GM23338 (cell line): ENCODE data around the gene LTA4H. TPM values are rescaled to one million over a fixed set of nuclear protein-coding genes. Genes with fewer than 3 reads are reported as not detected.

Experiments used
- ATAC-seq: fragments of 200-7000 bp; cut with Tn5 transposase; 3 replicates; pipeline ENCODE4 v1.9.1; 2020
- DNase-seq: peaks from one replicate; pipeline ENCODE4 v3.0.0-alpha.2; 2015; ENCODE audit warnings: low spot score
- H2AFZ ChIP-seq: fragments of 200-600 bp; sonication (generic); 2 replicates; pipeline ENCODE4 v1.8.0; 2016; ENCODE audit warnings: antibody characterized with exemption, mild to moderate bottlenecking, moderate library complexity
- H3F3A ChIP-seq: fragments of 200-600 bp; sonication (generic); replicated peaks from 2 replicates; pipeline ENCODE4 v1.8.0; 2017; ENCODE audit warnings: antibody characterized with exemption, mixed run types, low read depth
- H3K27ac ChIP-seq: fragments of 200-600 bp; sonication (generic); 2 replicates; pipeline ENCODE4 v1.6.1; 2016; ENCODE audit warnings: low read depth
- H3K27me3 ChIP-seq: fragments of 200-600 bp; sonication (generic); 2 replicates; pipeline ENCODE4 v1.8.0; 2016; ENCODE audit warnings: mild to moderate bottlenecking, mixed run types, moderate library complexity; ENCODE audit not compliant: insufficient read depth
- H3K36me3 ChIP-seq: fragments of 200-600 bp; sonication (generic); 2 replicates; pipeline ENCODE4 v1.8.0; 2016; ENCODE audit warnings: mild to moderate bottlenecking; ENCODE audit not compliant: insufficient read depth
- H3K4me1 ChIP-seq: fragments of 200-600 bp; sonication (generic); 2 replicates; pipeline ENCODE4 v1.8.0; 2016; ENCODE audit warnings: mild to moderate bottlenecking, moderate library complexity; ENCODE audit not compliant: insufficient read depth
- H3K4me2 ChIP-seq: fragments of 200-600 bp; sonication (generic); 2 replicates; pipeline ENCODE4 v1.7.1; 2017; ENCODE audit warnings: mixed run types
- H3K4me3 ChIP-seq: fragments of 200-600 bp; sonication (generic); 2 replicates; pipeline ENCODE4 v1.6.1; 2016; ENCODE audit warnings: mixed run types
- H3K79me2 ChIP-seq: fragments of 200-600 bp; sonication (generic); replicated peaks from 2 replicates; pipeline ENCODE4 v1.8.0; 2017; ENCODE audit warnings: mild to moderate bottlenecking; ENCODE audit not compliant: insufficient read depth
- H3K9me2 ChIP-seq: fragments of 200-600 bp; sonication (generic); 2 replicates; pipeline ENCODE4 v1.8.0; 2017; ENCODE audit not compliant: insufficient read depth
- H4K20me1 ChIP-seq: fragments of 200-600 bp; sonication (generic); replicated peaks from 2 replicates; pipeline ENCODE4 v1.8.0; 2017; ENCODE audit warnings: mild to moderate bottlenecking; ENCODE audit not compliant: insufficient read depth
- H3K27ac Mint-ChIP-seq: 2 replicates; pipeline ENCODE4 v1.8.0; 2020; ENCODE audit warnings: inconsistent platforms, mild to moderate bottlenecking, moderate library complexity, mixed read lengths
- H3K27me3 Mint-ChIP-seq: 3 replicates; pipeline ENCODE4 v1.8.0; 2022; ENCODE audit warnings: low read depth, mild to moderate bottlenecking, moderate library complexity, mixed read lengths, inconsistent platforms; ENCODE audit not compliant: insufficient read depth, poor library complexity
- H3K36me3 Mint-ChIP-seq: 3 replicates; pipeline ENCODE4 v1.8.0; 2021; ENCODE audit warnings: low read depth, mild to moderate bottlenecking, inconsistent platforms, moderate library complexity, mixed read lengths
- H3K4me1 Mint-ChIP-seq: 3 replicates; pipeline ENCODE4 v1.8.0; 2020; ENCODE audit warnings: mild to moderate bottlenecking, inconsistent platforms, mixed read lengths
- H3K4me3 Mint-ChIP-seq: 3 replicates; pipeline ENCODE4 v1.8.0; 2021; ENCODE audit warnings: moderate library complexity, mild to moderate bottlenecking, inconsistent platforms, mixed read lengths
- H3K9me3 Mint-ChIP-seq: 3 replicates; pipeline ENCODE4 v1.8.0; 2020; ENCODE audit warnings: moderate library complexity, mild to moderate bottlenecking, inconsistent platforms, mixed read lengths
- CTCF ChIP-seq, 2 experiments: fragments of 200-600 bp in 1 of 2; sonication (generic) in 1 of 2; conservative IDR thresholded peaks; 2 replicates each; pipeline versions ENCODE4 v1.5.1 to v1.6.1; 2016 to 2017; ENCODE audit warnings: antibody characterized with exemption in 2 of 2, low read depth in 2 of 2, mild to moderate bottlenecking in 2 of 2, moderate library complexity in 1 of 2
- EZH2 ChIP-seq: fragments of 200-600 bp; sonication (generic); IDR thresholded peaks from one replicate; pipeline ENCODE4 v1.8.0; 2017; ENCODE audit warnings: antibody characterized with exemption, mild to moderate bottlenecking, low read depth; ENCODE audit not compliant: unreplicated experiment
- EZH2phosphoT487 ChIP-seq: fragments of 200-600 bp; sonication (generic); IDR thresholded peaks from one replicate; pipeline ENCODE4 v1.8.1; 2018; ENCODE audit warnings: antibody characterized with exemption; ENCODE audit not compliant: unreplicated experiment
- REST ChIP-seq: IDR thresholded peaks from one replicate; pipeline ENCODE4 v1.6.1; 2018; ENCODE audit warnings: antibody characterized with exemption; ENCODE audit not compliant: unreplicated experiment
- ZNF114 ChIP-seq: fragments of 250-450 bp; sonication (Bioruptor Pico); IDR thresholded peaks from 2 replicates; pipeline ENCODE4 v1.5.0; 2020; ENCODE audit warnings: mild to moderate bottlenecking, moderate library complexity
- polyA plus RNA-seq: library from polyadenylated mRNA; unstranded; fragments of >200 nt; fragmentation: Nextera tagmentation; extraction: Ambion mirVana; gene quantifications from 2 replicates; pipeline ENCODE4 v1.2.1, GENCODE V29; 2016
- total RNA-seq: library from RNA; depleted of rRNA; stranded (reverse); fragments of >200 nt; shearing (Covaris generic); gene quantifications from 2 replicates; pipeline ENCODE4 v1.2.3, GENCODE V29; 2014

The LTA4H gene
- total and polyA plus RNA-seq, 2 experiments from 2014 or later, result 84.4 to 189 TPM

DNA sequence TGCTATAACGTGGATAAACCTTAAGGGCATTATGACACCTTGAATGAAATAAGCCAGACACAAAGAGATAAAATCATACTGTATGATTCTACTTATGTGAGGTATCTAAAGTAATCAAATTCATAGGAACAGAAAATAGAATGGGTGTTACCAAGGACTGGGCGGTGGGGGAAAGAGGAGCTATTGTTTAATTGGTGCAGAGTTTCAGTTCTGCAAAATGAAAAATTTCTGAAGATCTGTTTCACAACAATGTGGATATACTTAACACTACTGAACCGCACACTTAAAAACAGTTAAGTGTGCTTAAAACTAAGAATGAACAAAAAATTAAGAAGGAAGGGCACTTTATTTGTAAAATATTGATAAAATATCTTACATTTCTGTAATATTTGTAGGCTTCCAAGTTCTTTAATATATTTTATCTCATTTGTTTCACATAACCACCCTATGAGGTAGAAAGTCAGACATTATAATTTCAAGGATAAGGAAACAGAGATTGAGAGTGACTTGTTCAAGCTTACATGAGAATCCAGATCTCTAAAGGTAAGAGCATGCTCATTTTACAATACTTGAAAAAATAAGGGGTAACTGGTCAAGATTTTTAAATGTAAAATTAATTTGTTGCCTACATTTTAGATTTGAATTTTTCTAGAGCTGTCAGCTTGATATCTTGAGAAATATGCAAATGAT lies 14.9 kb downstream of the LTA4H start:
- Histone ChIP-seq H3K4me1 (no peaks in the 10 kb centered on the region), H3K4me3 (no peak overlapping the region), H3K9me2 (no peaks in the 10 kb centered on the region), H4K20me1 (no peaks in the 10 kb centered on the region; the same call in 1 of the 2 replicates), H3F3A (no peaks in the 10 kb centered on the region), H3K36me3 (peaks cover 36% of the 10 kb centered on the region), H3K27ac (no peak overlapping the region), H3K27me3 (no peaks in the 10 kb centered on the region), H2AFZ (no peak overlapping the region), H3K4me2 (no peak overlapping the region), H3K79me2 (no peaks in the 10 kb centered on the region)
- no peak for ATAC-seq
- DNase-seq, result no peak
- H3K27me3 Mint-ChIP-seq, result no peaks in the 10 kb centered on the region
- H3K36me3 Mint-ChIP-seq, result peaks cover 70% of the 10 kb centered on the region
- no peak overlapping the region for H3K4me3 Mint-ChIP-seq
- H3K9me3 Mint-ChIP-seq, result no peaks in the 10 kb centered on the region
- no peaks in the 10 kb centered on the region for H3K4me1 Mint-ChIP-seq
- no peak for TF ChIP-seq ZNF114 (CRISPR knock-in tag)
- TF ChIP-seq EZH2, result no peak
- no peak for TF ChIP-seq EZH2phosphoT487
- H3K27ac Mint-ChIP-seq, result no peak overlapping the region

DNA sequence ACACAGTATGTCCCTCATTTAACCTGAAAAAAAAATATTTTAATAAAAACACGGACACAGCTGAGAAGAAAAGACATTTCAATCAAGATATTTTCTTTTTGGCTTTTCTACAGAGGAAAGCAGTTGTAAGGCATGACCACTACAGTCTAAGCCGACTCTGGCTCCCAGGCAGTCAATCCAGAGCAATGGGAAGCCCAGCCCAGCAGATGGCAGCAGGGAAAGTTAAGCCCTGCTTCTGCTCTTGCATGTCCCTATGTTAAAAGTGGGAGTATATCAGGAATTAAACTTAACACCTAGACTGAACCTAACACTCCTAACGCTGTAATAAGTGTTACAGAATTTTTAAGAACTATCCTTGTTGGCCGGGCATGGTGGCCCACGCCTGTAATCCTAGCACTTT lies 19.7 kb downstream of the LTA4H start:
- TF ChIP-seq CTCF (conservative IDR thresholded peaks at IDR 0.05; ENCODE audit: low read depth in 2 of 2) (peak; percentile 48 to 63), REST (no peak)
- H3K4me3 Mint-ChIP-seq, result no peak overlapping the region
- no peak overlapping the region for H3K27ac ChIP-seq
- no peaks in the 10 kb centered on the region for H4K20me1 ChIP-seq
- peaks cover 45% of the 10 kb centered on the region for H3K36me3 ChIP-seq
- H3K27me3 Mint-ChIP-seq, result no peaks in the 10 kb centered on the region
- H3K27me3 ChIP-seq, result no peaks in the 10 kb centered on the region
- H3K4me3 ChIP-seq, result no peak overlapping the region
- DNase-seq, result peak; percentile 39
- H2AFZ ChIP-seq, result no peak overlapping the region
- no peak overlapping the region for H3K4me2 ChIP-seq
- ATAC-seq, result peak; percentile 68
- H3K79me2 ChIP-seq, result no peaks in the 10 kb centered on the region
- no peaks in the 10 kb centered on the region for H3F3A ChIP-seq
- no peaks in the 10 kb centered on the region for H3K4me1 ChIP-seq
- H3K4me1 Mint-ChIP-seq, result no peaks in the 10 kb centered on the region
- no peaks in the 10 kb centered on the region for H3K9me3 Mint-ChIP-seq
- no peaks in the 10 kb centered on the region for H3K9me2 ChIP-seq
- H3K36me3 Mint-ChIP-seq, result peaks cover 61% of the 10 kb centered on the region
- H3K27ac Mint-ChIP-seq, result no peak overlapping the region
